Measurements from ENCODE around the gene ARGLU1.
A peak's percentile ranks its signal among the peaks of the same experiment; 100 is the strongest.

Gene ARGLU1

DNA sequence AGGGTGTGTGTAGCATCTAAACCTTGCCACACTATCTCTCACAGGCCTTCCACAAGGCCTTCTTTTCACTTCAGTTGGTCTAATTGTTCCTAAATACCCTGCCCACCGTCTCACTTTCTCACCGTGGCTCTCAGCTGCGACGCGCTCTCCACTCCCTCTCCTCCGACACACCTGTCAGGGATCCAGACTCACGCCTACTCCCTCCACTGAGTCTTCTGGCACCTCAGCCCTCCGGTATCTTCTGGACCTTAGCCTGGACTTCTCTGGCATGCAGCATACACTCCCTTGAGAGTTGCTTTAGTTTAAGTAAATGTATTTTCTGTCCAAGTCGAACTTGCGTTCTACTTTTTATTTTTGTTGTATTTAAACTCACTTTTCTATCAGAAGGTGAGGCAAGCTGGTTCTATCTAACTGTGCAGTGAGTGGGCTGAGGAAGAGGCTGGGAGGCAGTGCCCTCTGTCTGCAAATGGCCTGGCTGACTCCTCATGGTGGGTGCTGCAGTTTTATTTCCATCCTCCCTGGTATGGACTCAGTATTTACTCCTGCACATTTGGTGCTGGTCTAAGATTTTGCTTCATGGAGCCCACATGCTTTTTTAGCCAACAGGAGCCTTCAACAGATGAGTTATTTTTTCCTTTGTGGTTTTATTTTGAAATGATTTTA lies 28.5 kb upstream of the ARGLU1 start:
- no peak overlapping the region for H3K27ac ChIP-seq
- TF ChIP-seq ZFX (IDR thresholded peaks at IDR 0.05; ENCODE audit: borderline replicate concordance), result no peak
- TF ChIP-seq, protein P1, sequence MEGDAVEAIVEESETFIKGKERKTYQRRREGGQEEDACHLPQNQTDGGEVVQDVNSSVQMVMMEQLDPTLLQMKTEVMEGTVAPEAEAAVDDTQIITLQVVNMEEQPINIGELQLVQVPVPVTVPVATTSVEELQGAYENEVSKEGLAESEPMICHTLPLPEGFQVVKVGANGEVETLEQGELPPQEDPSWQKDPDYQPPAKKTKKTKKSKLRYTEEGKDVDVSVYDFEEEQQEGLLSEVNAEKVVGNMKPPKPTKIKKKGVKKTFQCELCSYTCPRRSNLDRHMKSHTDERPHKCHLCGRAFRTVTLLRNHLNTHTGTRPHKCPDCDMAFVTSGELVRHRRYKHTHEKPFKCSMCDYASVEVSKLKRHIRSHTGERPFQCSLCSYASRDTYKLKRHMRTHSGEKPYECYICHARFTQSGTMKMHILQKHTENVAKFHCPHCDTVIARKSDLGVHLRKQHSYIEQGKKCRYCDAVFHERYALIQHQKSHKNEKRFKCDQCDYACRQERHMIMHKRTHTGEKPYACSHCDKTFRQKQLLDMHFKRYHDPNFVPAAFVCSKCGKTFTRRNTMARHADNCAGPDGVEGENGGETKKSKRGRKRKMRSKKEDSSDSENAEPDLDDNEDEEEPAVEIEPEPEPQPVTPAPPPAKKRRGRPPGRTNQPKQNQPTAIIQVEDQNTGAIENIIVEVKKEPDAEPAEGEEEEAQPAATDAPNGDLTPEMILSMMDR (IDR thresholded peaks at IDR 0.05), result no peak

DNA sequence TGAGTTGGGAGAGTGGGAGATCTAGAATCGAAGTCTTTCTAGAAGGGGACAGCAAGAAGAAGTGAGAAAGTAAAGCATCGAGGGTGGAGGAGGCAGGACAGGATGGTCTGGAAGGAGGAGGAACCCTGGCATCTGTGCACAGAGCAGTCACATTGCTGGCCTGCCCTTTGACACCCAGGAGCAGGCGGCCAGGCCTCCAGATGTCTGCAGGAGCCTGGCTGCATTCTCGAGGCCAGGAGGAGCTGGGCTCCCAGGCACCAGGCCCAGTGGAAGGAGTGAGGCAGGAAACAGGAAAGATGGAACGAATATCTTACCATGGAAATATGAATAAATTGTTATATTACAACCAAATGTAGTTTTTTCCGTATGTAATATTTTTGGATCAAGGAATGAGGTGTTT lies 27.7 kb upstream of the ARGLU1 start:
- TF ChIP-seq, protein P1 (IDR thresholded peaks at IDR 0.05), result no peak
- TF ChIP-seq ZFX (IDR thresholded peaks at IDR 0.05; ENCODE audit: borderline replicate concordance), result no peak
- H3K27ac ChIP-seq, result no peak overlapping the region

DNA sequence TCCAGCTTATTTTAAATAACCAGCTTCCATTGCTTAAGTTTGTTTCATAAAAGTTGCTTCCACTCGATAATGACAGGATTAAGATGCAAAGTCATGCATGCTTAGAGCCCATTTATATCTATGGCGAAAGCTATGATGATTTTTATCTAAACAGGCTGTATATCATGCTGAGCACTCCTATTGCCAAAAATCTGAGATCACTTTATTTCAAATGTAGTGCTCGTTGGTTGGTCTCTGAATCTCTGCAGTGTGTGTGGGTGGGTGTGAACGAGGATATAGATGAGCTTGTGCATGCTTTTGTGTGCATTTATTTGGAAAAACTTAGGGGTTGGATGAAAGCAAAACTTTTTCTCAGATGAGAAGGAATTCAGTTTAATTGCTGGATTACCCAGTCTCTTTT lies 27.0 kb upstream of the ARGLU1 start:
- no peak overlapping the region for H3K27ac ChIP-seq
- no peak for TF ChIP-seq ZFX (IDR thresholded peaks at IDR 0.05; ENCODE audit: borderline replicate concordance)
- TF ChIP-seq, protein P1 (IDR thresholded peaks at IDR 0.05), result no peak

DNA sequence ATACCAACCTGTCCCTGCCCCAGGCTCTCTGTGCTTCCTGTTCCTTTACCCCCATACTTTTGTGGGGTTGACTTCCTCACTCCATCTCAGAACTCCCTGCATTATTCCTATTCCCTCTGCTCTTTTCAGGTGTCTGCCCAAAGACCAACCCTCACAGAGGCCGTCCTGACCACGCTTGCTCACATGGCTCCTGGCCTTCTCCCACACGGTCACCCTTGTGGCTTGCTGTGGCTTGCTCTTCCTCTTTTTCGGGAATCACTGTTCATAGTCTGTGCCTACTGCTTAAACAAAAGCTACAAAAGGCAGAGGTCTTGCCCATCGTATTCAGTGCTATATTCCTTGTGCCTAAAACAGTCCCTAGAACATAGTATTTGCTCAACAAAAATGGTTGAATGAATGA lies 25.2 kb upstream of the ARGLU1 start:
- TF ChIP-seq, protein P1 (IDR thresholded peaks at IDR 0.05), result no peak
- TF ChIP-seq ZFX (IDR thresholded peaks at IDR 0.05; ENCODE audit: borderline replicate concordance), result no peak

DNA sequence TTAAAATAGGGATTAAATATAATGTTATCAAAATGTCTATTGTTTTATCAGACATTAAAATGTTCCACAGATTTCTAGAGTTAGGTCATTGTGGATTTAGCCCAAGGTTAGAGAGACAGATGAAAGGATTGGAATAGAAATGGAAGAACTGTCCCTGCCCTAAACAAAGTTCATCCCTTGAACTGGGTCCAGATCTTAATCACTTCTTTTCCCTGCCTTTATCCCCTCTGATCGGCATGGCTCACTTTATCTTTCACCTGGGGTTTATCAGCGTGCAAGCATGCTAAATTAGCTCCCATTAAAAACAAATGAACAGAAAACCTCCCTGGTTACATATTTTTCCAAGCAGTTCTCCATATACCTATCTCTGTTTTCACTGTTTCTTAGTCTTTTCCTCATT lies 23.4 kb upstream of the ARGLU1 start:
- no peak for TF ChIP-seq ZFX (IDR thresholded peaks at IDR 0.05; ENCODE audit: borderline replicate concordance)
- TF ChIP-seq, protein P1 (IDR thresholded peaks at IDR 0.05), result no peak
- H3K27ac ChIP-seq, result no peak overlapping the region

More for the DNA sequence above, 25.2 kb upstream of the ARGLU1 start:
- H3K27ac ChIP-seq, result no peak overlapping the region

DNA sequence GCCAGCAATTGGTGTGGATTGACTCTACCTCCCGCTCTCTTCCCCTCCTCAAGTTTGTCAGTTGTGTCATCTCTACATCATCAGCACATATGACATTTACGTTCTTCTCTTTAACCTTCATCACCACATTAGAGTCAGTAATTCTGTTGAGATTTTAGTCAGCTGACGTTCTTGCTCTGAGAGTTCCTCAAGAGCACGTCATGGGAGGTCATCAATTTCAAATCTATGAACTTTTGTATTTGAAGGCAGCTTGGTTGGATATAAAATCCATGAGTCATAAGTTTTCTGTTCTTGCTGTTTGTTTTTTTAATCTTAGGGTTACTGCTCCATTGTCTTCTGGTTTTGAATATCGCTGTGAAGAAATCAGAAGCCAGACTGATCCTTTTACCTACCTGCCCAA lies 21.8 kb upstream of the ARGLU1 start:
- no peak for TF ChIP-seq ZFX (IDR thresholded peaks at IDR 0.05; ENCODE audit: borderline replicate concordance)
- TF ChIP-seq, protein P1 (IDR thresholded peaks at IDR 0.05), result no peak

DNA sequence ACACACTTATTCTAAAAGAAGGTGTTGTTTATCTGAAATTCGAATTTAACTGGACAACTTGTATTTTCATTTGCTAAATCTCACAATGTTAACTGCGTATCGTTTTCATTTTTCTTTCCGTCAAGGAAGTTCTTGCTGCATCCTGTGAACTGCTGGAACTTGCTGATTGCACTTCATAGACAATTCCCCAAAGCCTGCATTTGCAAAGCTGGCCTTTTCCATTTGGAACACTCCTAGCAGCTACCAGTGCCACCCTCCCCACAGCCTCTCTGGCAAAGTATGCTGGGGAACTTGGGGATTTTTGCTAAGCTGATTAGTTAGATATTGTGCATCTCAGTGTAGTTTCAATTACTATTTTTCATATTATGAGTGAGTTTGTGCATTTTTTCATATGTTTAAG lies 20.4 kb upstream of the ARGLU1 start:
- peak overlapping the region; percentile 25; the same call in 1 of the 2 replicates for H3K27ac ChIP-seq
- TF ChIP-seq, protein P1 (IDR thresholded peaks at IDR 0.05), result no peak
- TF ChIP-seq ZFX (IDR thresholded peaks at IDR 0.05; ENCODE audit: borderline replicate concordance), result no peak

More for the DNA sequence above, 21.8 kb upstream of the ARGLU1 start:
- no peak overlapping the region for H3K27ac ChIP-seq

All from 22Rv1 (cell line).